GM19023 (cell line): ENCODE measurements around the gene RHAG.
"Not testable (repeated sequence)": the region's sequence is repeated elsewhere in the genome, so short reads cannot be mapped to it uniquely, and the experiment has no call there.

ENCODE experiments used
- ATAC-seq: cut with Tn5 transposase; IDR thresholded peaks from one replicate; pipeline ENCODE4 v1.9.1; 2021; ENCODE audit warnings: mild to moderate bottlenecking, moderate library complexity; ENCODE audit not compliant: unreplicated experiment

RHAG gene

GRCh38 chr6:49635978-49636712 lies 494 bp downstream of the RHAG start:
- no peak for ATAC-seq

DNA sequence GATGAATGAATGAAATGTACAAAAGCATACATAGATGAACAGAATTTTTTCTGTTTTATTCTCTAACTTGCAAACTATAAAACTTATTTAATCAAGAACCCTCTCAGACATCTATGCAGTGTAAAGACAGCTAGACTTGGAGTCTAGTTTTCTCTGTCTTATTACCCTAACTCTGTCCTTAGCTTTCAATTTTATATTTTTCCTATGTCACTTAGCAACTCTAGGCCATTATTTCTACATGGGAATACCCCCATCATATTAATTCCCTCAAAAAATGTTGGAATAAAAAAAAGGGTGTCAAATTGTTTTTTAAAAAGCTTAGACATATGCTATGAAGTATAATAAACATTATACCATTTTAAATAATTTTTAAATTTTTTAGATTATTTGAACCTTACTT lies 1.2 kb downstream of the RHAG start:
- no peak for ATAC-seq

GRCh38 chr6:49634836-49635218 lies 1.8 kb downstream of the RHAG start:
- ATAC-seq = no peak

GRCh38 chr6:49634092-49634835 lies 2.4 kb downstream of the RHAG start:
- ATAC-seq = no peak

DNA sequence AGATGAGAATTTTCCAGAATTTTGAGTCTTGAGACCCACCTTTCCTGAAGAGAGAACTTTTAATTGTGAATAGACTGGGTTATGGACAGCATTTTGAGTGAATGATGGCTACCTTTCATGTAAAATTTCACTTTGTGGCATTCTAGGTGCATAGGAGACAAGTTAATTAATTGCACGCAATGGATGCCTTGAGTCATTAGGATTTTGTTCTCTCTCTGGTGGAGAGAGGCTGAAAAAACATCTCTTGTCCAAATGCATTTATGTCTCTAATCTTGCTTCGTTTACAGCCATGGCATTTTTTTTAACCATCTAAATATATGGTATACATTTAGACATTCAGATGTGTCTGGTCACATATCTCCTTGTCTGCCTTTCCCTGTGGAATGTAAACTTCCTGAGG lies 3.1 kb downstream of the RHAG start:
- no peak for ATAC-seq

DNA sequence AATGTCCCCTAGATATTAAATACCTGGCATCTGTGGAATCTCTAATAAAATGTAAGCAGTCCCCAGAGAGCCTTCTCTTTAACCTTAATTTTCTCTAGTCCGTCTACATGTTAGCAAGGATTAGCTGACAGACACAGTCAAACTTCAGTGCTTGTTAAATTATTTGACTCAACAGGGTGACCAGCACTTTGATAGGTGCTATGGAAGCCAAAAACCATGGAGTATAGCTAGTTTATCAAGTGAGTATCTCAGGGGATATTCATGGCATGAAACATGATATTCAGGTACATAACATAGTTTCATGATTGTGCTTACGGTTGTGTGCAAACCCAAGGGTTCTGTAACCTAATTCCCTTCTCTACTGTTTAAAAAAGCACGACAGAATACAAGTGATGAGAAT lies 3.9 kb downstream of the RHAG start:
- ATAC-seq = no peak

DNA sequence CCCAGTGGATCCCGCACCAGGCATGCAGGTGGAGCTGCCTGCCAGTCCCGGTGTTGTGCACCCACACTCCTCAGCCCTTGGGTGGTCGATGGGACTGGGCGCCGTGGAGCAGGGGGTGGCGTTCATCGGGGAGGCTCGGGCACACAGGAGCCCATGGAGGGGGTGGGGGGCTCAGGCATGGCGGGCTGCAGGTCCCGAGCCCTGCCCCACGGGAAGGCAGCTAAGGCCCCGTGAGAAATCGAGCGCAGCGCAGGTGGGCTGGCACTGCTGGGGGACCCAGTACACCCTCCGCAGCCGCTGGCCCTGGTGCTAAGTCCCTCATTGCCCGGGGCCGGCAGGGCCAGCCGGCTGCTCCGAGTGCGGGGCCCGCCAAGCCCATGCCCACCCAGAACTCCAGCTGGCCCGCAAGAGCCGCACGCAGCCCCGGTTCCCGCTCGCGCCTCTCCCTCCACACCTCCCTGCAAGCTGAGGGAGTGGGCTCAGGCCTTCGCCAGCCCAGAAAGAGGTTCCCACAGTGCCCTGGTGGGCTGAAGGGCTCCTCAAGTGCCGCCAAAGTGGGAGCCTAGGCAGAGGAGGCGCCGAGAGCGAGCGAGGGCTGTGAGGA lies 7.1 kb downstream of the RHAG start:
- ATAC-seq = not testable (repeated sequence)

DNA sequence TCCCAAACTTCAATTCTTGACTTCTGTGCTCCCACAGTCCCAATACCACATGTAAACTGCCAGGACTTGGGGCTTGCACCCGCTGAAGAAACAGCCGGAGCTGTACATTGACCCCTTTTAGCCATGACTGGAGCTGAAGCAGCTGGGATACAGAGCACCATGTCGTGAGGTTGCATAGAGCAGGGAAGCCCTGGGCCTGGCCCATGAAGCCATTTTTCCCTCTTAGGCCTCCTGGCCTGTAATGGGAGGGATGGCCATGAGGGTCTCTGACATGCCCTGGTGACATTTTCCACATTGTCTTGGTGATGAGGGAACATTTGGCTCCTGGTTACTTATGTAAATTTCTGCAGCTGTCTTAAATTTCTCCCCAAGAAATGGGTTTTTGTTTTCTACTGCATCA lies 9.8 kb downstream of the RHAG start:
- no peak for ATAC-seq

GRCh38 chr6:49618257-49618656 lies 18.4 kb downstream of the RHAG start:
- no peak for ATAC-seq

DNA sequence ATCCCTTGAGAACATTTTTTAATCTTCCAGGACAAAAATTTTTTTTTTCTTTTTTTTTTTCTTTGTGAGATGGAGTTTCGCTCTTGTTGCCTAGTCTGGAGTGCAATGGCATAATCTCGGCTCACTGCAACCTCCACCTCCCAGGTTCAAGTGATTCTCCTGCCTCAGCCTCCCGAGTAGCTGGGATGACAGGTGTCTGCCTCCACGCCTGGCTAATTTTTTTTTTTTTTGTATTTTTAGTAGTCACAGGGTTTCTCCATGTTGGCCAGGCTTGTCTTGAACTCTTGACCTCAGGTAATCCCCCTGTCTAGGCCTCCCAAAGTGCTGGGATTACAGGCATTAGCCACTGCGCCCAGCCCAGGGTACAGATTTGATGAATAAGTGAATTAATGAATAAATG lies 22.5 kb downstream of the RHAG start:
- not testable (repeated sequence) for ATAC-seq

DNA sequence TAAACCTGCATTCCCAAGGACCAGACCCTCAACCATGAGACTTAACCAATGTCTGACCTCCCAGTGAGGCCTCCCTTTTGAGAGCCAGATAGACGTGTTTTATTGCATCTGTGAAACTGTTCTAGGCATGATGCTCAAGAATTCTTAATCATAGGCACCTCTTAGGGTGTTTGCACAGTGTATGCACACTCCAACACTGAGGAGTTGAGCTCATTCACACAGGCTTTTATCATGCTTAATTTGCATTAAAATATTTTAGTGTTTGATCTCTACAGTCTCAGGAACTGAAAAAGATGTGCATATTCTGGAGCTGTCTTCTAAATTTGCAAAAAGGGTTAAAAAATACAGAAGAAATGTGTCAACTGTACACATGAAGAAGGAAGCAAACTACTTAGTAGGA lies 27.4 kb downstream of the RHAG start:
- no peak for ATAC-seq

DNA sequence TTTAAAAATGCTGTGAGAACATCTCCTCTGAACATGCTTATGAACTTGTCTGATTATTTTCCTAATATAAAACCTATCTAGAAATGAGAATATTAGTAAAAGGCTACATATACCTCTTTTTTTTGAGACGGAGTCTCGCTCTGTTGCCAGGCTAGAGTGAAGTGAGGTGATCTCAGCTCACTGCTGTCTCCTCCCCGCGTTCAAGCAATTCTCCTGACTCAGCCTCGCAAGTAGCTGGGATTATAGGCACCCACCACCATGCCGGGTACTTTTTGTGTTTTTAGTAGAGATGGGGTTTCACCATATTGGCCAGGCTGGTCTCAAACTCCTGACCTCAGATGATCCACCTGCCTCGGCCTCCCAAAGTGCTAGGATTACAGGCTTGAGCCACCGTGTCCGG lies 28.4 kb downstream of the RHAG start:
- not testable (repeated sequence) for ATAC-seq

DNA sequence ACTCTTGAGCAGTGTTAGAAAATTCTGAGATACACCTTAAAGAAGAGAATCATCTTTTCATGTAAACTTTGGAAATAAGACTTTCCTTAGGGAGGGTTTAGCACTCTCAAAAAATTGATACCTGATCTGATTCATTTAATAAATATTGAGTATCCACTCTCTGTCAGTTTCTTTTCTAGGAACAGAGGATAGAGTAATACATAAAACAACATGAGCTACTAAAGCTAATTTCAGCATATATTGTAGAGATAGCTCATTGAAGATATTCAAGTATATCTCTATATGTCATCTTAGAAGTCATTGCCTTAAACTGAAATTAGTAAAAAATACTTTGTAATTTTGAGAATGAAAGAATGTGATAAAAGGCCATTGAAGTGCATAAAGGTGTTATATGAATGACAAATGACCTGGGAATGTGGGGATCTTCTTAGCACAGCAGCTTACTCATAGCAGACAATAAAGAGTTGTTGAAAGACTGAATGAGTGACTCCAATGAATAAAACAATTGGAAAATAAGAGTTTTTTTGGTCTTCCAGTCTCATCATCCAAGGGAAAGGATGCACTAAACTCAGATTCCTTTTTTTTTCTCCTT lies 29.2 kb downstream of the RHAG start:
- no peak for ATAC-seq

- peak; percentile 80 for ATAC-seq
Measured at GRCh38 chr6:49606721-49607390, 29.8 kb downstream of the RHAG start.

DNA sequence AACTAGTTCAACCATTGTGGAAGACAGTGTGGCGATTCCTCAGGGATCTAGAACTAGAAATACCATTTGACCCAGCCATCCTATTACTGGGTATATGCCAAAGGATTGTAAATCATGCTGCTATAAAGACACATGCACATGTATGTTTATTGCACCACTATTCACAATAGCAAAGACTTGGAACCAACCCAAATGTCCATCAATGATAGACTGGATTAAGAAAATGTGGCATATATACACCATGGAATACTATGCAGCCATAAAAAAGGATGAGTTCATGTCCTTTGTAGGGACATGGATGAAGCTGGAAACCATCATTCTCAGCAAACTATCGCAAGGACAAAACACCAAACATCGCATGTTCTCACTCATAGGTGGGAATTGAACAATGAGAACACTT lies 32.6 kb downstream of the RHAG start:
- not testable (repeated sequence) for ATAC-seq

- ATAC-seq = not testable (repeated sequence)
Measured at GRCh38 chr6:49587262-49587661, 49.4 kb downstream of the RHAG start.

DNA sequence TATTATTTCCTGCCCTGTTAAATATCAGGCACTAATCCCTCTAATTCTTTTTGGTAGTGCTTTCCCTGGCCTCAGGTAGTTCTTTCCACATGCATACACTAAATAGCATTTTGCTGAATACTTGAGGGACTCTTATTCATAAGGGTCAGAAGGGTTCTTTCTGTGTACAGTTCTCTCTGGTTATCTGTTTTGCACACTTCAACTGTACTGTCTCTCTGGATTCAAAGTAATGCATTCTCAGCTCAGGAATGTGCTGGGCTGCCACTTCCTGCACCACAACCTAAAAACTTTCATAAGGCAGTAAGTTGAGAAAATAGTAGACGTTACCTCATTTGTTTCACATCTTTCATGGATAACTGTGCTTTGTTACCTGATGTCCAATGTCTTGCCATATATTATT lies 54.1 kb downstream of the RHAG start:
- ATAC-seq = no peak

- ATAC-seq = no peak
Measured at GRCh38 chr6:49579649-49580048, 57.0 kb downstream of the RHAG start.

GRCh38 chr6:49576618-49577017 lies 60.0 kb downstream of the RHAG start:
- ATAC-seq = no peak

- no peak for ATAC-seq
Measured at GRCh38 chr6:49570474-49571079, 66.1 kb downstream of the RHAG start.

DNA sequence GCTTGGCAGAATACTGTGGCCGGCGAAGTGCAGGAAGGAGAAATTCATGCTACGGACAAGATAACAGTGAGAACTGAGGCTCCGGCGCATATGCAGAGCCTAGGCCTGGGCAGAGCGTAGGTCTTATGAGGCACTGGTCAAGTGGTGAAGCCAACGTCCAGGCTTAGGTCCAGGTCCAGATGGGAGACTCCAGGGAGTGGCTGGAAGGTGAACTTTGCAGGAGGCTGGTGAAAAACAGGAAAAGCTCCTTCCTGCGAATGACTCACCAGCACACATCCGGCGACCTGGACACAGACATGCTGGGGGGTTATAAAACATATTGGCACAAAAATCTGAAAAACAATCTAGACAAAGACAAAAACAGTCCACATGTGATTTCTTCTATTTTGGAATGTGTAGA lies 70.8 kb downstream of the RHAG start:
- ATAC-seq = no peak
